ENCODE measurements around the gene HPN. TPM values are rescaled to one million over a fixed set of nuclear protein-coding genes. Genes with fewer than 3 reads are reported as not detected.

The HPN gene
- total RNA-seq, 1 donor from 2014 or later: not detected

DNA sequence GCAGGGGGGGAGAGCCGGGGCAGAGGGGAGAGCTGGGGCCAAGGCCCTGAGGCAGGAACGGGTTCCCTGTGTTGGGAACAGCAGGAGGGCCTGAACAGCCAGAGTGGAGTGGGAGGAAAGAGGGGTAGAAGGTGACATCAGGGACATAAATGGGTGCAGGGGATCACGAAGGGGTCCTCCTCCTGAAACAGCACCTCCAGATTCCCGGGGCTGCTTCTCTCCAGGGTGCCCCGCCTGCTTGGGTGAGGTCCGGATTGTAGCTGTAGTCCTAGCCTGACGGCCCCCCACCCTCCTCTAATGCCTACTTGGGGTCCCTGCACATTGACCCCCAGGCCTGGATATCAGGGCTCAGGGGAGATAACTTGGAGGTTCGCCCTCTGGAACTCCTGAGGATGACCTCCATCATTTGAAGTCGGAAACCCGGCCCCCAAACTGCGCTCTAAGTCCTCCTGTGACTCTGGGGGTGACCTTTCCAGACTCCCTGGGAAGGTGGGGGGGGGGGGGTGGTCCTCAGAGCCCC is 11.7 kb upstream of the HPN start:
- Histone ChIP-seq H3K4me3 (ENCODE audit: low read depth, low read length) (peak overlapping the region; percentile 14), H3K27me3 (ENCODE audit: control insufficient read depth, insufficient read depth, low read length) (peaks cover 12% of the 10 kb centered on the region), H3K36me3 (ENCODE audit: control insufficient read depth, insufficient read depth, low read length) (peaks cover 8% of the 10 kb centered on the region)
- TF ChIP-seq, protein P1, sequence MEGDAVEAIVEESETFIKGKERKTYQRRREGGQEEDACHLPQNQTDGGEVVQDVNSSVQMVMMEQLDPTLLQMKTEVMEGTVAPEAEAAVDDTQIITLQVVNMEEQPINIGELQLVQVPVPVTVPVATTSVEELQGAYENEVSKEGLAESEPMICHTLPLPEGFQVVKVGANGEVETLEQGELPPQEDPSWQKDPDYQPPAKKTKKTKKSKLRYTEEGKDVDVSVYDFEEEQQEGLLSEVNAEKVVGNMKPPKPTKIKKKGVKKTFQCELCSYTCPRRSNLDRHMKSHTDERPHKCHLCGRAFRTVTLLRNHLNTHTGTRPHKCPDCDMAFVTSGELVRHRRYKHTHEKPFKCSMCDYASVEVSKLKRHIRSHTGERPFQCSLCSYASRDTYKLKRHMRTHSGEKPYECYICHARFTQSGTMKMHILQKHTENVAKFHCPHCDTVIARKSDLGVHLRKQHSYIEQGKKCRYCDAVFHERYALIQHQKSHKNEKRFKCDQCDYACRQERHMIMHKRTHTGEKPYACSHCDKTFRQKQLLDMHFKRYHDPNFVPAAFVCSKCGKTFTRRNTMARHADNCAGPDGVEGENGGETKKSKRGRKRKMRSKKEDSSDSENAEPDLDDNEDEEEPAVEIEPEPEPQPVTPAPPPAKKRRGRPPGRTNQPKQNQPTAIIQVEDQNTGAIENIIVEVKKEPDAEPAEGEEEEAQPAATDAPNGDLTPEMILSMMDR (IDR thresholded peaks at IDR 0.05; ENCODE audit: insufficient read depth, low read length, severe bottlenecking): no peak
- FAIRE-seq (no peak), DNase-seq (ENCODE audit: low read depth) (no peak)

DNA sequence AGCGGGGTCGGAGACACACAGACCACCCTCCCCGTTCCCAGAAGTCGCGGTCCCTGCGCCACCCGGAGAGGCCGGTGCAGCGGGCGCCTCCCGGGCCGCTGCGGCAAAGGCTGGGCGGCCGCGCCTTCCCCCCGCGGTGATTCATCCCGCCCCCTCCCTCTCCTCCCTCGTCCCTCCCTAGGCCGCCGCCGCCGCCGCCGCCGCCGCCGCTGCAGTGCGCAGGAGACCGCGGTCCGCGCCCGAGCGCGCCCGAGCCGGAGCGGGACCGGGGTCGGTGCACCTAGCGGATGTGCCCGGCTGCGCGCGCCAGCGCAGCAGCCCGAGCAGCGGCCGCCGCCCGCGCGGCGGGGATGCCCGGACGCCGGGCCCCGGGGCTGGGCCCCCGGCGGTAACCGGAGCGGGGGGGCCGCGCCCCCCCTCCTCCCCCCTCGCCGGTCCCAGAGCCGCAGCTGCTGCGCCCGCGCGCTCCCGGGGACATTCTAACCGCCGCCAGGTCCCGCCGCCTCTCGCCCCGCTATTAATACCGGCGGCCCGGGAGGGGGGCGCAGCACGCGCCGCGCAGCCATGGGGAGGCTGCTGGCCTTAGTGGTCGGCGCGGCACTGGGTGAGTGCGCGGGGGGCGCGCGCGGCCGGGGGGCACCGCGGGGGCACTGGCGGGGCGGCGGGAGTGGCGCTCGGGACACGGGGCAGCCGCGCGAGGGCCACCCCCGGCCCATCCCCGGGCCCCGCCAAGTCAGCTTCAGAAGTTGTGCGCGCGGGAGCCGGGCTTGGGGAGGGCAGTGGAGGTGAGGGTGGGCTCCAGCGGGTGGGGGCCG is 11.1 kb upstream of the HPN start, which contains the start of gene SCN1B:
SCN1B (plus strand) TSS at position 214 of the 815 bp plus-strand sequence; CDS start at position 565, 351 bp downstream.
- DNase-seq (ENCODE audit: low read depth): peak; percentile 30

DNA sequence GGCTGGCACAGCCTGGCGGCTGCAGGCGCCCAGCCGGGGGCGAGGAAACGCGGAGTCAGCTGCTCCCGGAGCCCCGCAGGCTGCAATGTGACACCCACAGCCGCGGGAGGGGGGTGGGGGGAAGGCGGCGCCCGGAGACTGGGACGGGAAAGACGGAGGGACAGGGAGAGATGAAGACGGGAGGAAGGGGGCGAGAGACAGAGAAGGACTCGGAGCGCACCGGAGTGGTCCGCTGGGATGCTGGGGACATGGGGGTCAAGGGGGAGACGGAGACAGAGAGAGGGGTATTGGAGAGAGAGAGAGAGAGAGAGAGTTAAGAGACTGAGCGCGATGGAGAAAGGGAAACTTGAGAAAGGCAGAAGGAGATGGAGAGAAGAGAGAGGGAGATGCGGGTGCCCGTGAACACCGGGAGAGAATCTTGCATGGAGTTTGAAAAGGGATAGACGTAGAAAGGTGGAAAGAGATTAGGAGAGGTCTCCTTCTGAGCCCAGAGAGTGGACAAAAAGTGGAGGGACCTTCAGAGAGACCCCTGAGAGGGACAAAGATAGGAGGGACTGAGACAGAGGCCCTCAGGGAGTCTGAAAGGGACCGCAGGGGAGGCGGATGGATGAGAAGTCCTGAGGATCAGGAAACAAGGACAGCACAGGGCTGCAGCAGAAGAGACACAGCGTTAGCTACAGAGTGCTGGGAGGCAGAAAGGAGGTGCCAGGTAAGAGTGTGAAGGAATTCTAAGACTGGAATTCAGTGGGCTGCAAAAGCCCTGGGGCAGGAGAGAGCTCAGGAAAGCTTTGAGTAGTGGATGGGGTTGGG is 10.2 kb upstream of the HPN start:
- FAIRE-seq (no peak), DNase-seq (ENCODE audit: low read depth) (no peak)
- Histone ChIP-seq H3K27me3 (ENCODE audit: control insufficient read depth, insufficient read depth, low read length) (peaks cover 12% of the 10 kb centered on the region), H3K4me3 (ENCODE audit: low read depth, low read length) (peak overlapping the region; percentile 26), H3K36me3 (ENCODE audit: control insufficient read depth, insufficient read depth, low read length) (peaks cover 2% of the 10 kb centered on the region)
- TF ChIP-seq, protein P1 (IDR thresholded peaks at IDR 0.05; ENCODE audit: insufficient read depth, low read length, severe bottlenecking): no peak

More for the DNA sequence above, 11.1 kb upstream of the HPN start, which contains the start of gene SCN1B:
- Histone ChIP-seq H3K36me3 (ENCODE audit: control insufficient read depth, insufficient read depth, low read length) (peaks cover 4% of the 10 kb centered on the region), H3K4me3 (ENCODE audit: low read depth, low read length) (peak within 1 kb of the TSS; percentile 26), H3K27me3 (ENCODE audit: control insufficient read depth, insufficient read depth, low read length) (peaks cover 12% of the 10 kb centered on the region)
- TF ChIP-seq, protein P1 (IDR thresholded peaks at IDR 0.05; ENCODE audit: insufficient read depth, low read length, severe bottlenecking): no peak
- no peak for FAIRE-seq

DNA sequence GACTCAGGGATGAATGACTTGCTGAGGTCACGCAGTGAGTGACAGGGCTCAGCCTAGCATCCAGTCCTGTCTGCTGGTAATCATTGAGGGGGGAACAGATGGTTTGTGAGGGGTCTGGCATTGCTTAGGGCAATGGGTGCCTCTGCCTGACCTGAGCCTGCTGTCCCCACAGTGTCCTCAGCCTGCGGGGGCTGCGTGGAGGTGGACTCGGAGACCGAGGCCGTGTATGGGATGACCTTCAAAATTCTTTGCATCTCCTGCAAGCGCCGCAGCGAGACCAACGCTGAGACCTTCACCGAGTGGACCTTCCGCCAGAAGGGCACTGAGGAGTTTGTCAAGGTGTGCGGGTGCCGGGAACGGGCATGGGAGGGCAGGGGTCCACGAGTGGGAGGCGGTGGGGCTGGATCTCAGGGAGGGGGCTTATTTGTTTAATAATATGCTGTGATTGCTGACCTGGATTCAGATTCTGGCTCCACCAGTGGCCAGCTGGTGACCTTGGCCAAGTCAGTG is 9.1 kb upstream of the HPN start:
- DNase-seq (ENCODE audit: low read depth) (no peak), FAIRE-seq (no peak)
- TF ChIP-seq, protein P1 (IDR thresholded peaks at IDR 0.05; ENCODE audit: insufficient read depth, low read length, severe bottlenecking): no peak
- H3K27me3 ChIP-seq (ENCODE audit: control insufficient read depth, insufficient read depth, low read length): peaks cover 12% of the 10 kb centered on the region
- peaks cover 1% of the 10 kb centered on the region for H3K36me3 ChIP-seq (ENCODE audit: control insufficient read depth, insufficient read depth, low read length)
- H3K4me3 ChIP-seq (ENCODE audit: low read depth, low read length): no peak overlapping the region

DNA sequence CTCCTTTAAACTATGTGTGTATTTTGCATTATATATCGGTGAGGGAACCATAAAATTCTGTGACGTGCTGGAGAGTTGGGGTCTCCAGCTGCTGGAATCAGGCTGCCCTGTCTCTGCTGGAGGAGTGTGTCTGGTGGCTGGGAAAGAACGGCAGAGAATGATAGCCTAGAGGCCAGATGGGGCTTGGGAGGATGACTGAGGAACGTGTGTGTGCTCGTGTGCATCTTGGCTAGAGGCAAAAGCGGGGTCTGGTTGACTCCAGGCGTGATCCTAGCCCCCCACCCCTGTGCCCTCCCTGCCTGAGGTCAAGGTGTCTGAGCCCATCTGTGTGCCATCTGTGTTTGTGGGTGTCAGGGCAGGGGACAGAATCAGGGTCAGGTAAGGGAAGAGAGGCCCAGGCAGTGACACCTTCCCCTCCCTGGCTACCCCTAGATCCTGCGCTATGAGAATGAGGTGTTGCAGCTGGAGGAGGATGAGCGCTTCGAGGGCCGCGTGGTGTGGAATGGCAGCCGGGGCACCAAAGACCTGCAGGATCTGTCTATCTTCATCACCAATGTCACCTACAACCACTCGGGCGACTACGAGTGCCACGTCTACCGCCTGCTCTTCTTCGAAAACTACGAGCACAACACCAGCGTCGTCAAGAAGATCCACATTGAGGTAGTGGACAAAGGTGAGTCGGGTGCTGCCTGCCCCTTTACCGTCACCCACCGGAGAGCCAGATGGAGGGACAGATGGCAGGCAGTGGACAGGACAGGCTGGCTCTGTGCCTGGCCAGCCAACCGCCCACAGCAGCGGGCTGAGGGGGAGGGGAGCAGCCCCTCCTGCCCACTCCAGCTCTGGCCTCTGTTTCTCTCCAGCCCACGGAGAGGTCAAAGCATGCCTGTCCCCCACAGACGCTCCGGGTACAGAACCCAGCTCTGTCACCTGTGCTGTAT is 8.2 kb upstream of the HPN start:
- no peak for FAIRE-seq
- H3K36me3 ChIP-seq (ENCODE audit: control insufficient read depth, insufficient read depth, low read length): no peaks in the 10 kb centered on the region
- peaks cover 12% of the 10 kb centered on the region for H3K27me3 ChIP-seq (ENCODE audit: control insufficient read depth, insufficient read depth, low read length)
- no peak for DNase-seq (ENCODE audit: low read depth)
- H3K4me3 ChIP-seq (ENCODE audit: low read depth, low read length): no peak overlapping the region
- TF ChIP-seq, protein P1 (IDR thresholded peaks at IDR 0.05; ENCODE audit: insufficient read depth, low read length, severe bottlenecking): no peak

All from bronchial epithelial cell (primary cell).